K562 (cell line): Measurements from ENCODE around the gene ATP6V1A.

Experiments used
- BRF2 ChIP-seq: IDR thresholded peaks from 3 replicates; pipeline ENCODE4 v1.6.1; 2011; ENCODE audit warnings: borderline replicate concordance, mild to moderate bottlenecking; ENCODE audit not compliant: insufficient read length, insufficient read depth
- C11orf30 ChIP-seq: fragments of 450-650 bp; IDR thresholded peaks from 2 replicates; pipeline ENCODE4 v1.6.1; 2016; ENCODE audit warnings: low read depth, mild to moderate bottlenecking
- CTCF ChIP-seq, 3 experiments: IDR thresholded peaks in 2 of 3; conservative IDR thresholded peaks in 1 of 3; 2 replicates each; pipeline ENCODE4 v1.5.1; 2011 to 2012; ENCODE audit warnings: low read length in 3 of 3, mild to moderate bottlenecking in 3 of 3, control low read depth in 2 of 3, improper control_type of control experiment in 1 of 3, inconsistent platforms in 1 of 3, low read depth in 1 of 3, mixed read lengths in 1 of 3, moderate library complexity in 1 of 3; ENCODE audit not compliant: insufficient read depth in 2 of 3
- HMGXB4 ChIP-seq: sonication (generic); formaldehyde crosslinking; IDR thresholded peaks from 2 replicates; pipeline ENCODE4 v1.8.1; 2023; ENCODE audit warnings: mild to moderate bottlenecking, missing genetic modification reagents
- MAFF ChIP-seq: IDR thresholded peaks from 2 replicates; pipeline ENCODE4 v1.6.1; 2012; ENCODE audit warnings: low read length, improper control_type of control experiment
- MED1 ChIP-seq: sonication (generic); formaldehyde crosslinking; IDR thresholded peaks from 2 replicates; pipeline ENCODE4 v1.8.1; 2023; ENCODE audit warnings: missing genetic modification reagents, borderline replicate concordance
- SIN3A ChIP-seq, 2 experiments: fragments of 150-350 bp in 1 of 2; IDR thresholded peaks; 2 replicates each; pipeline ENCODE4 v1.6.1; 2011 to 2016; ENCODE audit warnings: borderline replicate concordance in 2 of 2, low read depth in 2 of 2, low read length in 2 of 2, mild to moderate bottlenecking in 2 of 2, moderate library complexity in 2 of 2; ENCODE audit not compliant: control insufficient read depth in 1 of 2
- SP2 ChIP-seq: IDR thresholded peaks from 2 replicates; pipeline ENCODE4 v1.6.1; 2011; ENCODE audit warnings: mild to moderate bottlenecking, low read depth, low read length, moderate library complexity; ENCODE audit not compliant: poor library complexity, severe bottlenecking; ENCODE audit errors: extremely low read depth
- ZKSCAN1 ChIP-seq: fragments of 150-350 bp; IDR thresholded peaks from 2 replicates; pipeline ENCODE4 v1.6.1; 2016; ENCODE audit warnings: low read depth, low read length

- no peak for TF ChIP-seq ZKSCAN1
- no peak for TF ChIP-seq CTCF (IDR thresholded peaks at IDR 0.05 in 2 of 3, conservative IDR thresholded peaks at IDR 0.05 in 1 of 3; ENCODE audit: insufficient read depth in 2 of 3, low read depth in 1 of 3, low read length in 3 of 3)
- TF ChIP-seq SIN3A (IDR thresholded peaks at IDR 0.05; ENCODE audit: borderline replicate concordance in 2 of 2, control insufficient read depth in 1 of 2, low read depth in 2 of 2, low read length in 2 of 2): no peak
- no peak for TF ChIP-seq HMGXB4 (CRISPR knock-in tag)
- TF ChIP-seq BRF2: no peak
- TF ChIP-seq MAFF: no peak
- TF ChIP-seq SP2: no peak
- no peak for TF ChIP-seq C11orf30
- no peak for TF ChIP-seq MED1 (CRISPR knock-in tag)
These were observed 44.5 kb downstream of the ATP6V1A start for GRCh38 chr3:113791381-113791780.
